Measurements from ENCODE around the gene SLC6A1.

GRCh38 chr3:10978956-10979355 lies 13.6 kb upstream of the SLC6A1 start:
- no peak for TF ChIP-seq CTCF (IDR thresholded peaks at IDR 0.05; ENCODE audit: insufficient read depth, low read length, poor library complexity, severe bottlenecking)
- no peak for TF ChIP-seq EZH2phosphoT487 (conservative IDR thresholded peaks at IDR 0.05; ENCODE audit: low read length)

Measured in SU-DHL-6 (cell line).